ENCODE data around the gene SCAI.

DNA sequence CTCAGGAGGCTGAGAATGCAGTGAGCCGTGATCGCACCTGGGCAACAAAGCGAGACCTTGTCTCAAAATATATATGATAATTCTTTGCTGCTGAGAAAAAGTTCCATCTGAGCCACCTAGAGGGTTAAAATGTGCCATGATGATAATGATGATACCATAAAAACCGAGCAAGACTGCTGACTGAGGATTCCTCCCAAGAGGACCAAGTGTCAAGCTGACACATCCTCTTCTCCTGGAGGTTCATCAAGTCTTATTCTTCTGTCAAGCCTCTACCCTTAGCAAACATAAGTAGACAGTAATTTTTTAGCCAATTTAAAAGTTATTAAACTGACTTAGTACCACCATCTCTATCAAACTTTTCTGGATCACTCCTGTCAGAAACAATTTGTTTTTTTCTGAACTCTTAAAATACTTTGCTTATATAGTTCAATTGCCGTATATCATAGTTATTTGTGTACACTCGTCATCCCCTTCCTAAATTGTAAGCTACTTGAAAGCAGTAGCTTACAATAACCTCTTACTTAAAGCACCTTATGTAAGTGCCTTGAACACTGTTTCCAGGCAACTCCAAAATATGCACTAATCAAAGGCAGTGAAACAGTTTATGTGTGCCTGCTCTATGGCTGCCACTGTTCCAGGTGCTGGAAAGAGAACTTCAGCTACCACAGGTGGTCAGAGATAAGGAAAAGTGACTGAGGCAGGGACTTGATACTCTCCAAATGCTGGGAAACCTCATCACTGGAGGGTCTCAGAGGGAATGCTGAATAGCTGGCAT, 57.4 kb downstream of the SCAI start:
- TF ChIP-seq EZH2 (IDR thresholded peaks at IDR 0.05) (no peak), POLR2AphosphoS5 (IDR thresholded peaks at IDR 0.05; ENCODE audit: borderline replicate concordance, low read depth, low read length) (no peak), FOXP2 (optimal IDR thresholded peaks at IDR 0.05; ENCODE audit: control extremely low read depth, extremely low read length, insufficient read depth) (no peak)

All from SK-N-MC (cell line).